Stimulated activated CD4-positive, alpha-beta T cell treated with anti-CD3 and anti-CD28 coated beads, Interleukin-2, amount 100 ng/mL, for 48 hours (primary cell): Measurements from ENCODE around the gene FITM1.

ENCODE experiments used
- DNase-seq, 2 donors: peaks; one replicate each; pipeline ENCODE4 v3.0.0-alpha.2; 2020

The FITM1 gene

GRCh38 chr14:24130380-24130716 is at the start of gene FITM1:
TSS of gene FITM1 (plus strand) at chr14:24130659. CDS start at chr14:24131564, 905 bp downstream.
- no peak for DNase-seq

- DNase-seq: peak; percentile 49 to 58
Measured at GRCh38 chr14:24080888-24081738, 49.3 kb upstream of the FITM1 start.

DNA sequence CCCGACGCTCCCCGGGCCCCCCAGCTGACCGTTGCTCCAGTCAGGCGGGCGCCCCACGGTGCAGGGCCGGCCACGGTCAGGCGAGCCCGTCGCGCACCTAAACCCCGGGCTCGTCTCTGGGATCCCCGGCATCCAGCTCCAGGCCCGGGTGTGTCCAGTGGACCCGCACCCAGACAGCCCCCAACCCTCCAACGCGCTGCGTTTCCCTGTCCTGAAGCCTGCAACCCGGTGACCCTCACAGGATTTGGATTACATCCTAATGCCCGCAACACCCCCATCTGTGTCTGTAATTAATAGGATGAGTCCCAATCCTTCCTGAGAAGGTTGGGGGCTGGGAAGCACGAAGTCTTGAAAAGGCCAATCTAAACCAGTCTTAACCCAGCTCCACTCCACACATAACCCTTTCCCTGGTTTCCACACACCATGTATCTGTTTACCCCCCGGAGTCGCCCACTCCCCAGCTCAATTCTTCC is 48.7 kb upstream of the FITM1 start:
- no peak for DNase-seq

- DNase-seq: no peak
Measured at GRCh38 chr14:24082411-24083080, 47.9 kb upstream of the FITM1 start.

- no peak for DNase-seq
Measured at GRCh38 chr14:24083462-24083861, 47.0 kb upstream of the FITM1 start.

DNA sequence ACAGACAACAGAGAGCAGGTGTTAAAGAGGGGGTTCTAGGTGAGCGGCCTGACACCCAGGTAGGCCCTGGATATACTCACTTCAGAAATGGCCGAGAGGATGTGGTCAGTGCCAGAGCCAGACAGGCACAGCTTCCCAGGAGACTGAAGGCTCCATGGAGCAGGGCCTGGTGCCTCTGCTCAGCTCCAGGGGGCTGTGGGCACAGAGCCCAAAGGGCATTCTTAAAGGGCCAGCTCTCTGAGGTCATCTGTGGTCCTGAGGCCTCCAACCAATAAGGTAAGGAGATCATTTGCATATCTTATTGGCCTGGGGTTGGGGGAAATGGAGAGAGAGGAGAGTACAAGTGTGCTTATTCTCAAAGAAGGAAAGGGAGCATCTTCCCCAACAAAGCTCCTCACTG is 46.0 kb upstream of the FITM1 start:
- no peak for DNase-seq

GRCh38 chr14:24085215-24085614 is 45.2 kb upstream of the FITM1 start:
- no peak for DNase-seq

GRCh38 chr14:24086193-24086955 is 44.1 kb upstream of the FITM1 start:
- no peak for DNase-seq

DNA sequence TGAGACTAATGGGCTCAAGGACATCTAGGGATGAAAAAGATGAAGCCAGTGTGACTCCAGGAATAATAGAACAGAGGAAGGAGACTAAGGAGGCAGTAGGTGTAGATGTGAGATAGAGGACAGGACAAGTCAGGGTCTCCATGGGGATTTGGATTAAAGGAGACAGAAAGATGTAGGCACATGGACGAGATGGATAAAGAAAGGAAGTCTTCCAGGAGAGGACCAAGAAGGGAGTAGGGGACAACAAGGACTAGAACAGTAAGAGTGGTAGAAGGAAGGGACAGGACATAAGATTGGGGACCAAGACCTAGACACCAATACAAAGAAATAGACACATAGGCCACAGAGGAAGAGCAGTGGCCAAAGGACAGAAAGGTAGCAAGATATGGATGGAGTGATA is 43.5 kb upstream of the FITM1 start:
- DNase-seq: no peak

DNA sequence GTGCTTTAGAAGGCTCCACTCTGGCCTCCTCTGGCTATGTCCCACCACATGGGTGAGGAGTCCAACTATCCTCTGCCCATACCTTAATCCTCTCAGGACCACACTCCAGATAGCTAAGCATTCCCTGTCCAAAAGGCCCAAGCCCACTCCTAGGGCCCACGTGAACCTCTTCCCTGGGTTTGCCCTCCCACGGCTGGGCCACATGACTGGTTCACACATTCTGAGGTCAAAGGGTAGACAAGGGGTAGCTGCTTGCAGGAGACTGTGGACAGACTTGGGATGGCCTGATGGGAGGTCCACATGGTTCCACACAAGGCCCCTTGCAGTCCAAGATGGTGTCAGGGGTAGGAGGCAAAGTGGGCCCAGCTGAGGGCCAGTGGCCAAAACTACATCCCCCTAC is 42.4 kb upstream of the FITM1 start:
- DNase-seq: no peak

DNA sequence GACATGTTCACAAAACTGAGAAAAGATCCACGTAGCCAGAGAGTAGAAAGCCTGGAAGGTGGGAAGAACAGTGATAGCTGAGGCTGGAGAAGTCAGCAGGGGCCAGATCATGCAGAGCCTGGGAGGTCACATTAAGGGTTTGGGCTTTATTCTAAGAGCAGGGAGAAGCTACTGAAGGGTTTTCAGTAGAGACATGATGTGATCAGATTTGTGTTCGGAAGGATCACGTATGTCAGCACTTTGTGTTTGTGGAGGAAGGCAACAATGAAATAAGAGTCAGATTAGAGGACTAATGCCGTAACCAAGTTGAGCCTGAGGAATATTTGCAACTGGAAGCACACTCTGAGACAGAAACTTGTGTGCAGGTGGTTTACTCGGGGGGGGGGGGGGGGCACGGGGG is 40.6 kb upstream of the FITM1 start:
- no peak for DNase-seq

DNA sequence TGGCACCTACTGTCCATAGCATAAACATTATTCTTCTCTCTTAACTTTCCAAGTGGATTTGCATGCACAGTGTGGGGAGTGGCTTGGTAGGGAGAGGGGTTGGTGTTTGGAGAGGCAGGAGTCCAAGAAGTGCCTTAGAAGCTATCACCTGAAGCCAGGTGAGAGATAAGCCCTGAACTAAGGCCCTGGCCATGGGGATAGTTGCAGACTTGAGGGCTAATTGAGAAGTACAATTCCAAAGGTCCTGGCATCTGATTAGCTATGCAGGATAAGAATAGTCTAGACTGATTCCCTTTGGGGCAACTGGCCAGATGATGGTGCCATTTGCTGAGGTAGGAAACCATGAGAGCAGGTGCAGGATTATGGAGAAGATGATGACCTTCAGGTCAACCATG is 38.4 kb upstream of the FITM1 start:
- no peak for DNase-seq

- DNase-seq: no peak
Measured at GRCh38 chr14:24092505-24093206, 37.8 kb upstream of the FITM1 start.

DNA sequence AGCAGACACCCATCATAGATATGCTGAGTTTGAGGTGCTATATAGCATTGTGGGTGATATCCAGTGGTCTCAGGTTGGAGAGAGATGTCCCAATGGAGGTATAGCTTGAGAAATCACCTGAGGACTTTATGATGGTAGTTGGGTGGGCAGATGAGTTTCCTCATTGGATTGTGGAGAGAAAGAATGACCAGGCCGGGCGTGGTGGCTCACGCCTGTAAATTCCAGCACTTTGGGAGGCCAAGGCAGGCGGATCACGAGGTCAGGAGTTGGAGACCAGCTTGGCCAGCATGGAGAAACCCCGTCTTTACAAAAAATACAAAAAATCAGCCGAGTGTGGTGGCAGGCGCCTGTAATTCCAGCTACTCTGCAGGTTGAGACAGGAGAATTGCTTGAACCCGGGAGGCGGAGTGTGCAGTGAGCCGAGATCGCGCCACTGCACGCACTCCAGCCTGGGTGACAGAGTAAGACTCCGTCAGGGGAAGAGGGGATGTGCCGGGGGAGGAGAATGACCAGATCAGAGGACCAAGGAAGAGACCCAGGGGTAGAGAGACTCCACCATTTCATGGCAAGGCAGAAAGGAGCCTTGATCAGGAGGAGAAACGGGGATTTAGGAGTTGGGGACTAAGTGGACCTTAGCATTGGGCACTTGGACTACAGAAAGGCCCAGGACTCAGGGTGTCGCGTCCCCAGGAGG is 37.1 kb upstream of the FITM1 start:
- no peak for DNase-seq

GRCh38 chr14:24093901-24094840 is 36.3 kb upstream of the FITM1 start, which contains the start of gene PCK2:
TSS of gene PCK2 (plus strand) at chr14:24094311. CDS start at chr14:24094406, 95 bp downstream.
- DNase-seq: peak; percentile 83 to 86

DNA sequence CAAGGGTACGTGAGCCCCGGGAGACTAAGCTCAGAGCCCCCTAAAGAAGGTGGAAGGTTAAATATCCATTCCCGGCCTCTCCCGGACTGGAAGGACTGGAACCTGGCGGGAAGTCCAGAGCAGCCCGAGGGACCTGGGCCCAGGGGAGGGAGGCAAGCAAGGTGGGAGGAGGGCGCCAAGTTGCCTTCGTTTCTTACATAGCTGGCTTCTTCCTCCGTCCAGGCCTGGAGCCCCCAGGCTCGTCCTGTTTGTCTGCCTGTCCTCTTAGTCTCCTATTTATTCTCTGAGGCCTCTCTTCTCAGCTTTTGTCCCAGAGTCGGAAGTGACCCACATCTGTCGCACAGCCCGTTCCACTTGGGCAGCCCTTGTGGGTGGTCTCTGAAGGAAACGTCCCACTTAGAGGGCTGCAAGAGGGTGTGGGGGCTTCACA is 35.6 kb upstream of the FITM1 start:
- DNase-seq: no peak

DNA sequence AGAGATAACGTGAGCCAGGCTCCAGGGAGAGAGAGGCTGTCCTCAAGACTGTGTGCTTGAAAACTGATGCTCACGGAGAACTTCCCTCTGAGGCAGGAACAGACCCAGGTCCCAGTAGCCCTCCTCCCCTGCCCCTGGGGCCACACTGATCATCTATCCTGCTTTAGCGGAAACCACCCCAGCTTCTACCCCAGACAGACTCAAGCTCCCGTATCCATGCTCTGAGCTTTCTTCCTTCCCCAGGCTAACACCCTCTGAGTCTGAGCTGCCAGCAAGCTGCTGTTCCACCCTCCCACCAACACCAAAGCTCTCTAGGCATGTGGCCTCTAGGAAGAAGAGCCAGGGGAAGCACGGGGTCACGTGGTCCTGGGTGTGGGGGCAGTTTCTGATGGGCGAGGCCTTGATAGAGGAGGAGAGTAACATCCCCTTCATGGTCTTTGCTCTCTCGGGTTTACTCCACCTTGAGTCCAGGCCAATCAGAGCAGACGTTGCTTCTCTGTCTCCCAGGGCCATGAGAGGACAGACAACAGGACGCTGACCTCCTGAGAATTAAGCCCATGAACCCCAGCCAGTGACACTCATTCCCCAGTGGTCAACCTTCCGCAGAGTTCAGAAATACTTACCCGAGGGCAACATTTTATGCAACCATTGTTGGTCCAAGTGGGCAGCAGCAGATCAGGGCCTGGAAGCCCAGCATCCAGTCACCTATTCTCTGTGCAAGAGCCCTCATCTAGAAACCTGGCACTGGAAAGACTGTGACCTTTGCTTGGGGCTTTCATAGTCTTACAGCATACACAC is 35.0 kb upstream of the FITM1 start:
- DNase-seq: peak; percentile 50 to 57

GRCh38 chr14:24096545-24097181 is 33.8 kb upstream of the FITM1 start:
- DNase-seq: no peak

- no peak for DNase-seq
Measured at GRCh38 chr14:24098229-24098926, 32.1 kb upstream of the FITM1 start.
